Measurements from ENCODE around the gene SIL1. TPM values are rescaled to one million over a fixed set of nuclear protein-coding genes. Genes with fewer than 3 reads are reported as not detected.

The SIL1 gene
- total and polyA plus RNA-seq, 2 donors (not counting 3 experiments of a cell fraction or from before 2014, with no cell fraction given) = 47.6 to 67.2 TPM

GRCh38 chr5:139138809-139139208 lies 59.4 kb downstream of the SIL1 start:
- TF ChIP-seq FOS (IDR thresholded peaks at IDR 0.05; ENCODE audit: borderline replicate concordance, insufficient read depth, low read length) = peak; percentile 33
- TF ChIP-seq MYC (IDR thresholded peaks at IDR 0.05; ENCODE audit: low read depth, low read length) = no peak
- TF ChIP-seq POLR2AphosphoS5 (IDR thresholded peaks at IDR 0.05; ENCODE audit: insufficient read depth, low read depth, low read length) = no peak
- TF ChIP-seq CTCF (IDR thresholded peaks at IDR 0.05; ENCODE audit: extremely low read depth in 1 of 2, insufficient read depth in 1 of 2, low read depth in 1 of 2, low read length in 2 of 2) = no peak
- TF ChIP-seq JUN (IDR thresholded peaks at IDR 0.05; ENCODE audit: borderline replicate concordance, insufficient read depth, insufficient read length, low read depth) = peak; percentile 9
- no peak for TF ChIP-seq EZH2 (IDR thresholded peaks at IDR 0.05; ENCODE audit: borderline replicate concordance, low read depth, low read length, severe bottlenecking)
- no TSS peak for BruUV-seq (replicated peaks)
- Histone ChIP-seq H3K4me3 (replicated peaks in 1 of 3; ENCODE audit: insufficient read depth in 1 of 3, low read depth in 1 of 3, low read length in 3 of 3) (no peak overlapping the region), H3K79me2 (ENCODE audit: control insufficient read depth, insufficient read depth, low read length) (no peaks in the 10 kb centered on the region), H3K4me1 (ENCODE audit: control insufficient read depth, extremely low read depth, insufficient read depth, low read length) (peaks cover 11% of the 10 kb centered on the region), H3K27me3 (ENCODE audit: control insufficient read depth in 2 of 2, insufficient read depth in 2 of 2, low read length in 2 of 2) (no peaks in the 10 kb centered on the region), H3K9ac (replicated peaks; ENCODE audit: extremely low read depth, insufficient read depth, low read length) (no peak overlapping the region), H3K9me1 (replicated peaks; ENCODE audit: control insufficient read depth, extremely low read depth, insufficient read depth, low read length) (no peaks in the 10 kb centered on the region), H4K20me1 (replicated peaks; ENCODE audit: control insufficient read depth, extremely low read depth, insufficient read depth, low read length) (no peaks in the 10 kb centered on the region), H3K4me2 (ENCODE audit: insufficient read depth, low read length) (no peak overlapping the region), H3K9me3 (replicated peaks; ENCODE audit: control insufficient read depth, insufficient read depth, low read length) (no peaks in the 10 kb centered on the region), H3K27ac (ENCODE audit: insufficient read depth, low read depth, low read length) (no peak overlapping the region), H2AFZ (ENCODE audit: low read depth, low read length) (no peak overlapping the region), H3K36me3 (ENCODE audit: control insufficient read depth in 2 of 2, extremely low read depth in 1 of 2, insufficient read depth in 2 of 2, low read length in 2 of 2) (no peaks in the 10 kb centered on the region)
- POLR2A ChIA-PET = no interaction called here
- CTCF ChIA-PET = interaction anchor here (0.8 to 2.3 kb wide), 9 partner anchors 11 to 498 kb away, joined by 3 to 11 read pairs (median 5); no protein-coding TSS in a partner anchor
- intact Hi-C loops (cut with micrococcal nuclease) (loop anchor here (5.0 kb wide), 2 partner anchors 202 to 497 kb away; no protein-coding TSS in a partner anchor), dilution Hi-C loops (cut with MboI; ENCODE audit: extremely low pct_ligation_motif_present, low sequenced_read_pairs) (no loop called here)
- peak; percentile 87 for FAIRE-seq
- DNase-seq (ENCODE audit: low read depth, low spot score) = peak; percentile 32
